CD4-positive, alpha-beta T cell treated with Interleukin-21 for 1 hour (primary cell): ENCODE data around the gene AKNA.

Source experiments
- DNase-seq: peaks from one replicate; pipeline ENCODE4 v3.0.0-alpha.2; 2020

Gene AKNA

DNA sequence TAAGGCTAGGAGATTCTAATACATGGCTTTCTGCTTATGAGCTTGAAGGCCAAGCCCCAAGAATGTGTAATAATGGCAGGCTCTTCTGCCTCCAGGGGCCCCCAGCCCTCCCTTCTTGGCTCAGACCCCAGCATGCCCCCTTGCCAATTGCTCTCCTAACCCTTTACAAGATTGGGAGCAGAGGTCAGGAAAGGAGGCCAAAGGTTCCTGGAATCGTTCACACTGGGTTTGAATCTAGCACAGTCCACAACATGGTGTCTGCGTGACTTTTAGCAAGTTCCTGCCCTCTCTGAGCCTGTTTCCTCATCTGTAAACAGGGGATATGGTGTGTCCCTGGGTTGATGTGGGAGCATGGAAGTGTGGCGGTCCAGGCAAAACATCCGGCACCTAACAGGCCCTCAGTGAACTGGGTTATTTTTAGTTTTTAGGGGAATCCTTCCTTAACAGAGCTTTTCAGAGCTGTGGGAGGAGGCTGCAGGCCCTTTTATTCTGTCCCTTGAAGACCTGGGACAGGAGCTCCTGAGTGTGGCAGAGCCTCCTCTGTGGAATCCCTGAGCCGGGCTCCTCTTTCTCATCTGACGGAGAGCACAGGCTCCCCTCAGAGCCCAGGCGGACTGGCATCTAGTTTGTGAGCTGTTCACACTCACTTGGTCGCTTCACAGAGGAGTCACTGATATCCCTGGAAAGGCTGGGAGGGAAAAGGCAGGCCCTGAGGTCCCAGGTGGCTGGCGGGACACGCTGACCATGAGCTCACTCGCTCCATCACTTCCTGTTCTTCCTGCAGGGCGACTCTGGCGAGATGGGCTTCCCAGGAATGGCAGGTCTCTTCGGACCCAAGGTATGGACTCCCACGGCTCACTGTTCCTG lies 88.3 kb downstream of the AKNA start:
- DNase-seq: no peak

DNA sequence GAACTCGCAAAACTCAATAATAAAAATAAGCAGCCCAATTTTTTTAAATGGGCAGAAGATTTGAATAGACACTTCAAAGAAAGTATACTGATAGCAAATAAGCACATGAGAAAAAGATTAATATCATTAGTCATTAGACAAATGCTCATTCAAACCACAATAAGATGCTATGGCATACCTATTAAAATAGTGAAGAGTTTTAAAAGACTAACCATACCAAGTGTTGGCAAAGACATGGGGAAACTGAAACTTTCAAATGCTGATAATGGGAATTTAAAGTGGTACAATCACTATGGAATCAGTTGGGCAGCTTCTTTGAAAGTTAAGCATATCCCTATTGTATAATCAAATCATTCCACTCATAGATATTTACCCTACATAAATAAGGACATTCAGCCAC lies 91.4 kb downstream of the AKNA start:
- DNase-seq: no peak

DNA sequence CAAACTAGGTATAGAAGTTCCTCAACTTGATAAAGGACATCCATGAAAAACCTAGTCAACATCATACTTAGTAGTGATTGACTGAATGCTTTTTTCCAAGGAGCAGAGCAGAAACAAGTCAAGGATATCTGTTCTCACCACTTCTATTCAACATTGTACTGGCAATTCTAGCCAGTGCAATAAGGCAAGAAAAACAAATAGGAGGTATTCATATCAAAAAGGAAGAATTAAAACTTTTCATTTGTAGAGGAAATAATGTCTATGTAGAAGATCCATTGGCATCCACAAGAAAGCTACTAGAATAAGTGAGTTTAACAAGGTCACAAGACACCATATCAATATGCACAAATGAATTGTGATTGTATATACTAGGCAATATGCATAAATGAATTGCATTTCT lies 93.1 kb downstream of the AKNA start:
- DNase-seq: no peak

DNA sequence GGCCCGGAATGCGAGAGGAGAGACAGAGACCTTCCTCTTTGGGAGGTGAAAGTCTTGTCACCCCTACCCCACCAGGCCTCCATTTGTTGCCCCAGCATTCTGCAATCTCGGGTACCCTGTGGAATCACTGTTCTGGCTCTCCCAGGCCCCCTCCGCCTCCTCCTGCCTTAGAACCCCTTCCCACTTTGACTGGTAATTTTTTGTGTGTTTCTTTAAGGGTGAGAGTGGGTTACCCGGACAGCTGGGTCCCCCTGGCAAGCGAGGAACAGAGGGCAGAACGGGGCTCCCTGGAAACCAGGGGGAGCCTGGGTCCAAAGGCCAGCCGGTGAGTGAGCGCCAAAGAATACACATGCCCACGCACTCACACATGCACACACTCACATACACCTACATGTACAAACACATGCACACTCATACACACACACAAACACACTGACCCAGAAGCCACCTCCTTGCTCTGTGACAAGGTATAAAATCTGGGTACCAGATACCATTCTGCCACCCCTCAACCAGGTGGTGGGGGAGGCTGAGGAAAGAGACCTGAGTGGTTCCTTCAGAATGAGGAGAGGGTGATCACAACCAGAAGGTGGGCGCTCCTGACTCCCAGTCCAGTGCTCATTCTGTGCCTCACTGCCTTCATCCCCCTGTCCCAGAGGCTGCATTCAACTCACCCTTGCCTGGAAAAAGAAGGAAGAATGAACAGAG lies 95.7 kb downstream of the AKNA start:
- DNase-seq: no peak

- DNase-seq: peak; percentile 59
Observed at GRCh38 chr9:114291064-114291474, 96.7 kb downstream of the AKNA start.

DNA sequence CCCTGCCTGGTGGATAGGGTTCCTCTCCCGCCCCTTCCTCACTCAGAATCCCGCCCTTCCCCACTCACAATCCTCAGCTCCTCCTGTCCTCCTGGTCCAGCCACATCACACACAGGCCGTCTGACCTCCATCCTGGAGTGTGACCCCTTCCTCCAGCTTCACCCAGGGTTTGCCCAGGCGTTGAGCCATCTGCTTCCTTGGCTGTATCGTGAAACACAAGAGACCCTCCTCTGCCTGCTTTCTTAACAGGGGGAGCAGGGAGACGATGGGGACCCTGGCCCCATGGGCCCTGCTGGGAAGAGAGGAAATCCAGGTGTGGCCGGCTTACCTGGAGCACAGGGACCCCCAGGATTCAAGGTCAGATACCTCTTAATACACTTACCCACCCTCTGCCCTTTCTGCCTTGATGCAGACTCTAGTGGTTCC lies 97.2 kb downstream of the AKNA start:
- no peak for DNase-seq

- no peak for DNase-seq
Observed at GRCh38 chr9:114289571-114290481, 98.0 kb downstream of the AKNA start.

GRCh38 chr9:114289106-114289505 lies 98.7 kb downstream of the AKNA start:
- DNase-seq: no peak

DNA sequence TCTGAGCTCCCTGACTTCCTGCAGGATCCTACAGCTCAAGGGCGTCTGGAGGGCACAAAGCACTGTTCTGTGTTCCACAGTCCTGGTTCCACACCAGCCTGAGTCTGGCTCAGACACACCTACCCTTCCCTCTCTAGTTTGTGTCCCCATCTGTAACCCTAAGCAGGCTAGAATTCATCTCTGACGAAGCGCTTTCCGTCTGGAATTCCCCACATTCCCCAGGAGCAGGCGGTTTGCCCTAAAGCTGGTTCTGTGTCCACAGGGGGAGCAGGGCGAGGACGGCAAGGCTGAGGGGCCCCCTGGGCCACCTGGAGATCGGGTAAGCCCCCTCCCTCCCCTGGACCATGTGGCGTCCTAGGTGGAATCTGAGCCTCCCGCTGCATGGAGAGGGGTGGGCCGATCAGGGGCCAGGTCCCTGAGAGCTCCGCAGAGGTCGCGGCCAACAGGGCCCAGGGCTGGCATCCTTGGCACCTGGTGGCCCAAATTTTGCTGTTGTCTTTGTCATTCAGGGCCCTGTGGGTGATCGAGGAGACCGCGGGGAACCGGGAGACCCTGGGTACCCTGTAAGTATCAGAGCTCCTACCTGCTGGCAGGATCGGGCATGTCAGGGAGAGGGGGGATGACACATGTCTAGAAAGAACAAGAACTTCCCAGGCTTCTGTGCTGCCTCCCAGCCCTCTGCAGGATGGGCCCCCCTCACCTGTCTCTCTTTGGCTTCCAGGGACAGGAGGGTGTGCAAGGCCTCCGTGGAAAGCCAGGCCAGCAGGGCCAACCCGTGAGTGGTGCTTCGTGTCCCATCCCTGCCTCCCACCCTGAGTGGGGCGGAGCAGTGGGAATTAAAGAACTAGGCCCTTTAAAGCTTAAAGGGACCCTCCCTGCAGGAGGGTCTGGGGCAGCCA lies 99.3 kb downstream of the AKNA start:
- DNase-seq: no peak

DNA sequence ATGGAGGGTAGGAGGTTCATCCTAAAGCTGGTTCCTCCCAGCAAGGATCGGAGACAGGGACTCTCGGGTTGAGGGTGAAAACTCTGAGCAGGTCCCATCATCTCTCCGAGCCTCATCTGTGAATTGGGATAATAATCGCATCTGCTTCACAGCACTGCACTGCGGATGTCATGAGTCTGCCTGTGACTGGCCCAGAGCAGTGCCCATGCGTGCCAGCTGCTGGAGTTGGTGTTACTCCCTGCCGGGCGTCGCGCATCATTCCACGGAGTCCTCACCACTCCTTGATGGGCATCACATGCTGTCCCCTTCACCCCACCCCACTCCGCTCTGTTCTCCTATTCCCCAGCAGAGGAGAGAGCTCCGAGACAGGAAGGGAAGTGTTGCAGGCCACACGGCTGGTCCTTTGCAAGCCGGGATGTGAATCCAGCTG lies 100.0 kb downstream of the AKNA start:
- DNase-seq: no peak

DNA sequence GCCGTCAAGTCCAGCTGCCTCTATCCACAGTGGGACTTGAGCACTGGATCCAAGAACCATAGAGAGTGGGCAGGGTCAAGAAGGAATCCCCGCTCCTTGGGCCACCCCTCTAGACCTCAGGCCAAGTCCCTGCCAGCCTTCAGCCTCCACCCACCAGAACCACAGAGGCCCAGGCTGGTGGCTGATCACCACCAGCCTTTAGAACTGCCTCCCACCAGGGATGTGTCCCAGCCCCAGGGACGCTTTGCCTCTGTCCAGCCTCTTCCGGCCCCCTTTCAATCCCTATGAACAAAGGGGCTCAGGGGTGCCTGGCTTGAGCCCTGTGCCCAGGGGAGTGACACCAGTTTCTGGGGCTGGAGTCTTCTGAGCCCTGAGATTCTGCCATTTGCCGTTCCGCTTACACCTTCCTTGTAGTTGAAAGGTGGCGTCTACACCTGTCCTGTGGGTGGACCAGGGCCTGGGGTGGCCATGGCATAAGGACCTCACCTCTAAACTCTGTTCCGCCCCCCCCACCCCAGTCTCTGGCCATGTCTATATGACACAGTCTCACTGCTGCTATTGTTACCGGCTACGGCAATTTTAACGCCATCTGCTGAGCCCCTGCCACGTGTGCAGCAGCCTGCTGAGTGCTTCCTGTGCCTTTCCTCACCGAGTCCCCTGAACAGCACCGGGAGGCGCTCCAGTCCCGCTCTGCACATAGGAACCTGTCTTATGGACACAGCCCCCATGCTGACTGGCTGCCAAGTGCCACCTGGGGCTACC lies 100.6 kb downstream of the AKNA start:
- DNase-seq: no peak

- DNase-seq: no peak
Observed at GRCh38 chr9:114286146-114286679, 101.6 kb downstream of the AKNA start.

- DNase-seq: no peak
Observed at GRCh38 chr9:114285166-114285867, 102.5 kb downstream of the AKNA start.

DNA sequence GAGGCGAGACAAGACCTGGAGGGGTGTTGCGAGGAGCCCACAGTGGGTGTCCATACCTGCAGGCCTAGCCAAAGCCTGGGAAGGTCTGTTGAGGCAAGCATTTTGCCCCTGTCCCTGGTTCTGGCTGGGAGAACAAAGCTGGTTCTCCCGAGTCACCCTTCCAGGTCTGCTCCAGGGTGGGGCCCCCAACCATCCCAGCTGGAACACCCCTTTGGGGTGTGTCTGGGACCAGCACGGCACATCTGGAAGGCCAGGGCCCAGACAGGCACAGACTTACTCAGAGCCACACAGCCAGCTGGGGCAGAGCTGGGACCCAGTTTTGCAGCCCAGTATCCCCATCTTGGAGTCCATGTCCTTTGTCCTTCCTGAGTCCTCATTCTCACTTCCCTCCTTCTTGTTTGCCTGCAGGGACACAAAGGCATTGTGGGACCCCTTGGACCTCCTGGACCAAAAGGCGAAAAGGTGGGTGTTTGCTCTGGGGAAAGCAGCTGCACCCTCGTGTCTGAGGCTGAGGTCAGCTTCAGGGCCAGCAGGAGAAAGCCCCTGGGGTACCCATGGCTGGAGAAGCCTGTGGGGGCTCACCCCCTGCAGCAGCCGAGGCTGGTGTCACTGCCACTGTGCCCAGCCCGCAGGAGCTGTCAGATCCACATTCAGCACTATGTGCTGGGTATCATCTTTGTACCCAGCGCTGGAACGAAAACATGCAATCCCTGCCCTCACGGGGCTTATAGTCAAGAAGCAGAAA lies 103.3 kb downstream of the AKNA start:
- no peak for DNase-seq
